GM18520 (cell line): ENCODE results near the gene HMCN2.

Experiments
- ATAC-seq: cut with Tn5 transposase; IDR thresholded peaks from one replicate; pipeline ENCODE4 v1.9.1; 2021; ENCODE audit not compliant: unreplicated experiment

Gene HMCN2

GRCh38 chr9:130461731-130462130, 196.2 kb downstream of the HMCN2 start:
- no peak for ATAC-seq

GRCh38 chr9:130462685-130463540, 197.4 kb downstream of the HMCN2 start:
- no peak for ATAC-seq

GRCh38 chr9:130463763-130464745, 198.5 kb downstream of the HMCN2 start:
- no peak for ATAC-seq

GRCh38 chr9:130465383-130466096, 200.0 kb downstream of the HMCN2 start:
- no peak for ATAC-seq

- ATAC-seq = no peak
These were observed 201.1 kb downstream of the HMCN2 start for GRCh38 chr9:130466537-130467217.

- ATAC-seq = no peak
These were observed 201.8 kb downstream of the HMCN2 start for GRCh38 chr9:130467316-130467715.

- no peak for ATAC-seq
These were observed 203.0 kb downstream of the HMCN2 start for GRCh38 chr9:130468566-130468965.

GRCh38 chr9:130470269-130470668, 204.7 kb downstream of the HMCN2 start:
- ATAC-seq = no peak

GRCh38 chr9:130470950-130471349, 205.4 kb downstream of the HMCN2 start:
- ATAC-seq = no peak

- ATAC-seq = no peak
These were observed 206.0 kb downstream of the HMCN2 start for GRCh38 chr9:130471411-130472183.

GRCh38 chr9:130472184-130472705, 206.7 kb downstream of the HMCN2 start:
- no peak for ATAC-seq

- ATAC-seq = no peak
These were observed 207.4 kb downstream of the HMCN2 start for GRCh38 chr9:130473009-130473408.

GRCh38 chr9:130473566-130473965, 208.0 kb downstream of the HMCN2 start:
- no peak for ATAC-seq

GRCh38 chr9:130474106-130474505, 208.5 kb downstream of the HMCN2 start:
- no peak for ATAC-seq

- ATAC-seq = no peak
These were observed 210.7 kb downstream of the HMCN2 start for GRCh38 chr9:130476151-130476730.

GRCh38 chr9:130477564-130477963, 212.0 kb downstream of the HMCN2 start:
- ATAC-seq = no peak

- ATAC-seq = no peak
These were observed 212.6 kb downstream of the HMCN2 start for GRCh38 chr9:130478152-130478551.

GRCh38 chr9:130478736-130479575, 213.4 kb downstream of the HMCN2 start:
- no peak for ATAC-seq
